Loucy (cell line): Measurements from ENCODE around the gene XG.
"Not testable (repeated sequence)": the region's sequence is repeated elsewhere in the genome, so short reads cannot be mapped to it uniquely, and the experiment has no call there.

Experiments used
- H2AFZ ChIP-seq: fragments of 200-600 bp; sonication (generic); 2 replicates; pipeline ENCODE4 v1.6.0; 2016; ENCODE audit warnings: antibody characterized with exemption, mild to moderate bottlenecking, low read length, moderate library complexity
- H3F3A ChIP-seq: fragments of 200-600 bp; 2 replicates; pipeline ENCODE4 v1.6.0; 2016; ENCODE audit warnings: antibody characterized with exemption, low read depth, mild to moderate bottlenecking
- H3K27me3 ChIP-seq: fragments of 200-600 bp; sonication (generic); 2 replicates; pipeline ENCODE4 v1.6.1; 2014; ENCODE audit warnings: low read length, mild to moderate bottlenecking; ENCODE audit not compliant: insufficient read depth, poor library complexity, severe bottlenecking
- H3K36me3 ChIP-seq: fragments of 200-600 bp; sonication (generic); 2 replicates; pipeline ENCODE4 v1.6.1; 2016; ENCODE audit warnings: low read length; ENCODE audit not compliant: insufficient read depth
- H3K4me1 ChIP-seq: fragments of 200-600 bp; sonication (generic); 2 replicates; pipeline ENCODE4 v1.5.1; 2014; ENCODE audit warnings: low read length, mild to moderate bottlenecking; ENCODE audit not compliant: insufficient read depth, poor library complexity, severe bottlenecking
- H3K4me2 ChIP-seq: fragments of 200-600 bp; sonication (generic); 2 replicates; pipeline ENCODE4 v1.6.0; 2014; ENCODE audit warnings: antibody characterized with exemption, low read length, low read depth, mild to moderate bottlenecking; ENCODE audit not compliant: poor library complexity, severe bottlenecking
- H3K4me3 ChIP-seq: fragments of 200-600 bp; sonication (generic); 2 replicates; pipeline ENCODE4 v1.5.1; 2014; ENCODE audit warnings: low read length, mild to moderate bottlenecking, mixed read lengths; ENCODE audit not compliant: poor library complexity, severe bottlenecking
- H3K79me2 ChIP-seq: fragments of 200-600 bp; sonication (generic); 2 replicates; pipeline ENCODE4 v1.6.1; 2014; ENCODE audit warnings: low read length; ENCODE audit not compliant: insufficient read depth
- H3K9ac ChIP-seq: fragments of 200-600 bp; sonication (generic); 2 replicates; pipeline ENCODE4 v1.6.0; 2014; ENCODE audit warnings: mild to moderate bottlenecking, low read depth, low read length, moderate library complexity; ENCODE audit not compliant: poor library complexity, severe bottlenecking
- H3K9me2 ChIP-seq: fragments of 200-600 bp; sonication (generic); replicated peaks from 2 replicates; pipeline ENCODE4 v1.6.1; 2016; ENCODE audit warnings: low read depth, low read length, mixed read lengths
- H3K9me3 ChIP-seq: fragments of 200-600 bp; sonication (generic); 2 replicates; pipeline ENCODE4 v1.6.1; 2014; ENCODE audit warnings: mild to moderate bottlenecking, antibody characterized with exemption, low read length, low read depth; ENCODE audit not compliant: insufficient read depth
- H4K20me1 ChIP-seq: fragments of 200-600 bp; sonication (generic); 2 replicates; pipeline ENCODE4 v1.6.0; 2014; ENCODE audit warnings: antibody characterized with exemption, low read length, mild to moderate bottlenecking; ENCODE audit not compliant: insufficient read depth, poor library complexity, severe bottlenecking
- CTCF ChIP-seq: fragments of 200-600 bp; sonication (generic); conservative IDR thresholded peaks from 2 replicates; pipeline ENCODE4 v1.5.1; 2014; ENCODE audit warnings: mild to moderate bottlenecking, antibody characterized with exemption, low read length
- EZH2phosphoT487 ChIP-seq: fragments of 200-600 bp; IDR thresholded peaks from 2 replicates; pipeline ENCODE4 v1.6.1; 2018; ENCODE audit warnings: antibody characterized with exemption, mild to moderate bottlenecking, moderate library complexity, borderline replicate concordance

XG gene

GRCh38 chrX:2774057-2774456, 22.2 kb downstream of the XG start:
- no peaks in the 10 kb centered on the region for H3K4me1 ChIP-seq
- no peaks in the 10 kb centered on the region for H3K27me3 ChIP-seq

DNA sequence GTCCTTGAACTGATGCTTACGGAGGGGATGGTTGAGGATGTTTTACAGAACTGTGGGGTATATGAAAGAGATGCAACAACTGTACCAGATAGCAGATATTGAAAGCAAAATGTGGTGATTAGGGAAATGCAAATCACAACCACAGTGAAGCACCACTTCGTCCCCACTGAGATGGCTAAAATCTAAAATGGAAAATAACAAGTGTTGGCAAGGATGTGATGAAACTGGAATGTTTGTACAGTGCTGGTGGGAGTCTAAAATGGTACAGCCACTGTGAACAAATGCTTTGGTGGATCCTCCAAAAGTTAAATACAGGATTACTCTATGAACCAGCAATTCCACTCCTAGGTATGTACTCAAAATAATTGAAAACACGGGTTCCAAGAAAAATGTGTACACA, 22.9 kb downstream of the XG start:
- Histone ChIP-seq H3F3A (no peaks in the 10 kb centered on the region), H3K4me1 (no peaks in the 10 kb centered on the region), H3K9me2 (no peaks in the 10 kb centered on the region), H3K9ac (no peak overlapping the region), H2AFZ (no peak overlapping the region), H3K4me2 (no peak overlapping the region), H3K79me2 (no peaks in the 10 kb centered on the region), H3K27me3 (no peaks in the 10 kb centered on the region), H3K4me3 (no peak overlapping the region), H4K20me1 (no peaks in the 10 kb centered on the region), H3K9me3 (no peaks in the 10 kb centered on the region), H3K36me3 (no peaks in the 10 kb centered on the region)
- no peak for TF ChIP-seq EZH2phosphoT487
- no peak for TF ChIP-seq CTCF

More at GRCh38 chrX:2774057-2774456, 22.2 kb downstream of the XG start:
- no peak for TF ChIP-seq EZH2phosphoT487
- no peak for TF ChIP-seq CTCF
- Histone ChIP-seq H4K20me1 (no peaks in the 10 kb centered on the region), H3K36me3 (no peaks in the 10 kb centered on the region), H3K9me2 (no peaks in the 10 kb centered on the region), H3K9ac (no peak overlapping the region), H3K4me3 (no peak overlapping the region), H3F3A (no peaks in the 10 kb centered on the region), H3K79me2 (no peaks in the 10 kb centered on the region), H3K4me2 (no peak overlapping the region), H3K9me3 (no peaks in the 10 kb centered on the region), H2AFZ (no peak overlapping the region)

GRCh38 chrX:2780472-2781225, 28.8 kb downstream of the XG start:
- not testable (repeated sequence) for H3K4me2 ChIP-seq, H3K79me2 ChIP-seq, H3K4me1 ChIP-seq, H2AFZ ChIP-seq, H3K27me3 ChIP-seq, H3K9me2 ChIP-seq, H3K9me3 ChIP-seq, H4K20me1 ChIP-seq, H3K36me3 ChIP-seq, H3F3A ChIP-seq, H3K4me3 ChIP-seq, H3K9ac ChIP-seq

DNA sequence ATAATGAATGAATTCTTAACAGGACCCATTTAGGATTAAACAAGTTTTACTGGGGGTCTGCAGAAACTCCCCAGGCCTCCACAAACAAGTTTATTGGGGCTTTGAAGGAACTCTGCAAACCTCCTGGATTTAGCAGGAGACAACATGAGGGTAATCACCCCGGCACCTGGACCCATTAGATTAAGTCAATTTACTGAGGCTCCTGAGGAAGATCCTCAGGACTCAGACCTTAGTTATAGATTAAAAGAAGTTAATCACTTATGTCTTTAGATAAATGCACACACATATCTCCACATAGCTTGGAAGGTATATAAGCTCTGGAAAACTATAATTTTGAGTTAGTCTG, 29.4 kb downstream of the XG start:
- Histone ChIP-seq H3K4me1 (no peaks in the 10 kb centered on the region), H3K9ac (no peak overlapping the region), H4K20me1 (no peaks in the 10 kb centered on the region), H3K27me3 (no peaks in the 10 kb centered on the region), H3K4me2 (no peak overlapping the region), H2AFZ (no peak overlapping the region), H3K79me2 (no peaks in the 10 kb centered on the region), H3K36me3 (no peaks in the 10 kb centered on the region), H3K9me2 (no peaks in the 10 kb centered on the region), H3K4me3 (no peak overlapping the region), H3K9me3 (no peaks in the 10 kb centered on the region), H3F3A (no peaks in the 10 kb centered on the region)
- TF ChIP-seq EZH2phosphoT487, result no peak
